Measurements from ENCODE around the gene PEAK1. TPM values are rescaled to one million over a fixed set of nuclear protein-coding genes. Genes with fewer than 3 reads are reported as not detected.

PEAK1 gene
- total RNA-seq, 1 experiment from 2014 or later, result 21.2 TPM

DNA sequence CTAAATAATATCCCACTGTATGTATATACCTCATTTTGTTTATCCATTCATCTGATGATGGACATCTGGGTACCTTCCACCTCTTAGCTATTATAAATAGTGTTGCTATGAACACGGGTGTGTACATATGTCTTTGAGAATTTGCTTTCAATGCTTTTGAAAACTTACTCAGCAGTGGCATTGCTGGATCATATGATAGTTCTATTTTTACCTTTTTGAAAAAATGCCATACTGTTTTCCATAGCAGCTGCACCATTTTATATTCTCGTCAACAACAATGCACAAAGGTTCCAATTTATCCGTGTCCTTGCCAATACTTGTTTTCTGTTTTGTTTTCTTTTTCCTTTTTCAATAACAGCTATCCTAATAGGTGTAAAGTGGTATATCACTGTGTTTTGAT, 77.1 kb downstream of the PEAK1 start:
- no peak overlapping the region for H2BK120ac ChIP-seq (ENCODE audit: low read depth, low read length, poor library complexity, severe bottlenecking)
- no CpG with 5 or more reads among the region's 3 CpGs for WGBS (ENCODE audit: extremely low coverage, insufficient read length, low lambda C conversion rate)
- TF ChIP-seq, protein P1, sequence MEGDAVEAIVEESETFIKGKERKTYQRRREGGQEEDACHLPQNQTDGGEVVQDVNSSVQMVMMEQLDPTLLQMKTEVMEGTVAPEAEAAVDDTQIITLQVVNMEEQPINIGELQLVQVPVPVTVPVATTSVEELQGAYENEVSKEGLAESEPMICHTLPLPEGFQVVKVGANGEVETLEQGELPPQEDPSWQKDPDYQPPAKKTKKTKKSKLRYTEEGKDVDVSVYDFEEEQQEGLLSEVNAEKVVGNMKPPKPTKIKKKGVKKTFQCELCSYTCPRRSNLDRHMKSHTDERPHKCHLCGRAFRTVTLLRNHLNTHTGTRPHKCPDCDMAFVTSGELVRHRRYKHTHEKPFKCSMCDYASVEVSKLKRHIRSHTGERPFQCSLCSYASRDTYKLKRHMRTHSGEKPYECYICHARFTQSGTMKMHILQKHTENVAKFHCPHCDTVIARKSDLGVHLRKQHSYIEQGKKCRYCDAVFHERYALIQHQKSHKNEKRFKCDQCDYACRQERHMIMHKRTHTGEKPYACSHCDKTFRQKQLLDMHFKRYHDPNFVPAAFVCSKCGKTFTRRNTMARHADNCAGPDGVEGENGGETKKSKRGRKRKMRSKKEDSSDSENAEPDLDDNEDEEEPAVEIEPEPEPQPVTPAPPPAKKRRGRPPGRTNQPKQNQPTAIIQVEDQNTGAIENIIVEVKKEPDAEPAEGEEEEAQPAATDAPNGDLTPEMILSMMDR (conservative IDR thresholded peaks at IDR 0.05), result no peak
- H3K18ac ChIP-seq (ENCODE audit: insufficient read length, low read depth, low read length), result no peak overlapping the region
- H2BK15ac ChIP-seq (ENCODE audit: low read depth, low read length), result no peak overlapping the region
- no peak overlapping the region for H3K23ac ChIP-seq (ENCODE audit: insufficient read length, low read depth, low read length)
- no peaks in the 10 kb centered on the region for H3K79me1 ChIP-seq (ENCODE audit: insufficient read depth, low read depth, low read length, poor library complexity, severe bottlenecking)
- no peak overlapping the region for H2BK20ac ChIP-seq (ENCODE audit: low read depth, low read length, poor library complexity, severe bottlenecking)
- H3K79me2 ChIP-seq (ENCODE audit: insufficient read depth, low read length), result no peaks in the 10 kb centered on the region
- Mint-ChIP-seq H3K27me3 (ENCODE audit: low read depth) (no peaks in the 10 kb centered on the region; the same call in 1 of the 2 replicates), H3K36me3 (ENCODE audit: insufficient read depth in 1 of 3, low read depth in 3 of 3) (peaks cover 11 to 54% (median 28%) of the 10 kb centered on the region in 3 experiments), H3K9me3 (peaks cover 12 to 15% of the 10 kb centered on the region in 2 experiments), H3K4me1 (no peaks in the 10 kb centered on the region), H3K27ac (no peak overlapping the region), H3K4me3 (no peak overlapping the region)
- no peak overlapping the region for H2AK5ac ChIP-seq (ENCODE audit: insufficient read length, low read length)
- no peaks in the 10 kb centered on the region for H3K27me3 ChIP-seq (ENCODE audit: insufficient read depth, low read length)
- H3K9ac ChIP-seq (ENCODE audit: extremely low read depth, insufficient read length, low read length), result no peak overlapping the region
- H2BK12ac ChIP-seq (ENCODE audit: insufficient read length, low read depth, low read length), result no peak overlapping the region
- H3T11ph ChIP-seq (ENCODE audit: low read length), result no peak overlapping the region
- no peak overlapping the region for H3K14ac ChIP-seq (ENCODE audit: insufficient read depth, low read length)
- H3K4ac ChIP-seq (ENCODE audit: low read depth, low read length), result no peak overlapping the region
- H4K91ac ChIP-seq (ENCODE audit: insufficient read length, low read depth, low read length), result no peak overlapping the region
- H4K5ac ChIP-seq (ENCODE audit: insufficient read length, low read depth, low read length), result no peak overlapping the region
- H3K4me2 ChIP-seq (ENCODE audit: insufficient read depth, insufficient read length, low read length), result no peak overlapping the region
- H3K27ac ChIP-seq (ENCODE audit: insufficient read length, low read depth, low read length), result no peak overlapping the region
- H3K4me1 ChIP-seq (ENCODE audit: insufficient read depth, low read length), result no peaks in the 10 kb centered on the region
- no peak for DNase-seq
- H4K8ac ChIP-seq (replicated peaks; ENCODE audit: insufficient read length, low read depth, low read length), result no peak overlapping the region
- H3K56ac ChIP-seq (ENCODE audit: insufficient read length, low read depth, low read length), result no peak overlapping the region
- H2AFZ ChIP-seq (ENCODE audit: low read length), result no peak overlapping the region
- H4K20me1 ChIP-seq (ENCODE audit: control insufficient read depth, insufficient read depth, insufficient read length), result no peaks in the 10 kb centered on the region
- H3K9me3 ChIP-seq (ENCODE audit: control insufficient read depth, low read depth, low read length), result no peaks in the 10 kb centered on the region
- H2BK5ac ChIP-seq (ENCODE audit: insufficient read length, low read length), result no peak overlapping the region
- no peaks in the 10 kb centered on the region for H3K23me2 ChIP-seq (ENCODE audit: insufficient read length, low read depth, low read length, poor library complexity, severe bottlenecking)

Measured in H9 (cell line).